HEK293 (cell line): ENCODE data around the gene TLE4.

Experiments used
- CTCF ChIA-PET: fragments of 350-600 bp; formaldehyde crosslinking; extraction: SDS; loops from one replicate; lab custom pipeline; 2021; ENCODE audit warnings: antibody characterized with exemption; lab: Yijun Ruan, JAX
- POLR2A ChIA-PET: fragments of 300-600 bp; formaldehyde crosslinking; extraction: SDS; loops from one replicate; lab custom pipeline; 2020; ENCODE audit warnings: antibody characterized with exemption, inconsistent platforms; lab: Yijun Ruan, JAX
- H3K27ac ChIP-seq: fragments of 200-500 bp; sonication (Bioruptor generic); 2 replicates; pipeline ENCODE4 v1.5.1; 2014; ENCODE audit warnings: low read depth, low read length, control low read depth, inconsistent platforms; ENCODE audit errors: extremely low read depth
- H3K36me3 ChIP-seq, 2 experiments: fragments of 200-500 bp in 1 of 2; sonication (Bioruptor generic) in 1 of 2; 1 replicate in 1 of 2; 2 replicates in 1 of 2; pipeline ENCODE4 v1.5.1; 2014 to 2017; ENCODE audit warnings: inconsistent platforms in 2 of 2, low read length in 2 of 2; ENCODE audit not compliant: control insufficient read depth in 2 of 2, insufficient read depth in 1 of 2
- H3K4me1 ChIP-seq: fragments of 200-500 bp; sonication (Bioruptor generic); 2 replicates; pipeline ENCODE4 v1.5.1; 2014; ENCODE audit warnings: mild to moderate bottlenecking, low read length, inconsistent platforms; ENCODE audit not compliant: control insufficient read depth, insufficient read depth
- H3K4me3 ChIP-seq: 2 replicates; pipeline ENCODE4 v1.5.1; 2011; ENCODE audit warnings: low read depth, mild to moderate bottlenecking, control low read depth, low read length, moderate library complexity
- H3K9me3 ChIP-seq: fragments of 200-500 bp; sonication (Bioruptor generic); 2 replicates; pipeline ENCODE4 v1.5.1; 2014; ENCODE audit warnings: low read depth, low read length, inconsistent platforms; ENCODE audit not compliant: control insufficient read depth, insufficient read depth
- HIC1 ChIP-seq: fragments of 450-650 bp; formaldehyde crosslinking; IDR thresholded peaks from 2 replicates; pipeline ENCODE4 v1.5.1; 2016; ENCODE audit warnings: missing biosample characterization, missing genetic modification characterization
- PRDM1 ChIP-seq: fragments of 450-650 bp; formaldehyde crosslinking; IDR thresholded peaks from 2 replicates; pipeline ENCODE4; 2016; ENCODE audit warnings: missing biosample characterization, missing genetic modification characterization
- REST ChIP-seq: fragments of 450-650 bp; formaldehyde crosslinking; IDR thresholded peaks from 2 replicates; pipeline ENCODE4 v1.5.1; 2016; ENCODE audit warnings: missing biosample characterization, missing genetic modification characterization
- TCF7L2 ChIP-seq: IDR thresholded peaks from 2 replicates; pipeline ENCODE4 v1.6.1; 2011; ENCODE audit warnings: low read depth, mild to moderate bottlenecking, inconsistent platforms, low read length, moderate library complexity, borderline replicate concordance
- TRIM28 ChIP-seq: IDR thresholded peaks from 2 replicates; pipeline ENCODE4 v1.6.1; 2011; ENCODE audit warnings: low read length, control low read depth, borderline replicate concordance
- ZBTB17 ChIP-seq: fragments of 450-650 bp; formaldehyde crosslinking; IDR thresholded peaks from 2 replicates; pipeline ENCODE4 v1.5.1; 2016; ENCODE audit warnings: missing biosample characterization, missing genetic modification characterization
- ZBTB21 ChIP-seq: fragments of 450-650 bp; formaldehyde crosslinking; IDR thresholded peaks from 2 replicates; pipeline ENCODE4 v1.5.1; 2017; ENCODE audit warnings: missing biosample characterization, missing genetic modification characterization
- ZFP3 ChIP-seq: fragments of 450-650 bp; formaldehyde crosslinking; IDR thresholded peaks from 2 replicates; pipeline ENCODE4 v1.5.1; 2016; ENCODE audit warnings: low read depth, missing biosample characterization, missing genetic modification characterization
- ZNF10 ChIP-seq: fragments of 450-650 bp; formaldehyde crosslinking; IDR thresholded peaks from 2 replicates; pipeline ENCODE4 v1.5.1; 2017; ENCODE audit warnings: missing biosample characterization, missing genetic modification characterization
- ZNF155 ChIP-seq: fragments of 450-650 bp; formaldehyde crosslinking; IDR thresholded peaks from 2 replicates; pipeline ENCODE4 v1.5.1; 2016; ENCODE audit warnings: missing biosample characterization, missing genetic modification characterization
- ZNF157 ChIP-seq: fragments of 450-650 bp; formaldehyde crosslinking; IDR thresholded peaks from 2 replicates; pipeline ENCODE4 v1.5.1; 2016; ENCODE audit warnings: missing biosample characterization, missing genetic modification characterization
- ZNF2 ChIP-seq: fragments of 450-650 bp; formaldehyde crosslinking; IDR thresholded peaks from 2 replicates; pipeline ENCODE4 v1.5.1; 2016; ENCODE audit warnings: missing biosample characterization, missing genetic modification characterization
- ZNF202 ChIP-seq: fragments of 450-650 bp; formaldehyde crosslinking; IDR thresholded peaks from 2 replicates; pipeline ENCODE4 v1.5.1; 2016; ENCODE audit warnings: missing biosample characterization, missing genetic modification characterization, borderline replicate concordance
- ZNF221 ChIP-seq: fragments of 450-650 bp; formaldehyde crosslinking; IDR thresholded peaks from 2 replicates; pipeline ENCODE4 v1.5.1; 2017; ENCODE audit warnings: missing biosample characterization, missing genetic modification characterization, borderline replicate concordance
- ZNF248 ChIP-seq: fragments of 450-650 bp; formaldehyde crosslinking; IDR thresholded peaks from 2 replicates; pipeline ENCODE4 v1.5.1; 2017; ENCODE audit warnings: missing biosample characterization, missing genetic modification characterization
- ZNF302 ChIP-seq: fragments of 450-650 bp; formaldehyde crosslinking; IDR thresholded peaks from 2 replicates; pipeline ENCODE4 v1.5.1; 2016; ENCODE audit warnings: missing biosample characterization, missing genetic modification characterization, low read depth
- ZNF350 ChIP-seq: fragments of 450-650 bp; formaldehyde crosslinking; IDR thresholded peaks from 2 replicates; pipeline ENCODE4 v1.5.0; 2017; ENCODE audit warnings: missing biosample characterization, mild to moderate bottlenecking, missing genetic modification characterization
- ZNF394 ChIP-seq: fragments of 450-650 bp; formaldehyde crosslinking; IDR thresholded peaks from 2 replicates; pipeline ENCODE4 v1.5.1; 2016; ENCODE audit warnings: missing biosample characterization, missing genetic modification characterization, mild to moderate bottlenecking, moderate library complexity, borderline replicate concordance
- ZNF433 ChIP-seq: fragments of 450-650 bp; formaldehyde crosslinking; IDR thresholded peaks from 2 replicates; pipeline ENCODE4 v1.5.1; 2016; ENCODE audit warnings: missing biosample characterization, missing genetic modification characterization, low read depth
- ZNF555 ChIP-seq: fragments of 450-650 bp; formaldehyde crosslinking; conservative IDR thresholded peaks from 2 replicates; pipeline ENCODE4 v1.5.1; 2017; ENCODE audit warnings: missing biosample characterization, mild to moderate bottlenecking, missing genetic modification characterization, inconsistent platforms
- ZNF658 ChIP-seq: fragments of 450-650 bp; formaldehyde crosslinking; IDR thresholded peaks from 2 replicates; pipeline ENCODE4; 2016; ENCODE audit warnings: missing biosample characterization, missing genetic modification characterization
- ZNF660 ChIP-seq: fragments of 450-650 bp; IDR thresholded peaks from 2 replicates; pipeline ENCODE4 v1.5.1; 2018; ENCODE audit warnings: missing biosample characterization, mild to moderate bottlenecking, missing genetic modification characterization
- ZNF701 ChIP-seq: fragments of 450-650 bp; formaldehyde crosslinking; IDR thresholded peaks from 2 replicates; pipeline ENCODE4 v1.5.1; 2016; ENCODE audit warnings: missing biosample characterization, missing genetic modification characterization
- ZNF768 ChIP-seq: fragments of 450-650 bp; formaldehyde crosslinking; IDR thresholded peaks from 2 replicates; pipeline ENCODE4 v1.5.1; 2018; ENCODE audit warnings: missing biosample characterization, mild to moderate bottlenecking, missing genetic modification characterization
- TF ChIP-seq, protein P1 (sequence below): fragments of 450-650 bp; formaldehyde crosslinking; IDR thresholded peaks from 2 replicates; pipeline ENCODE4 v1.5.1; 2016; ENCODE audit warnings: missing biosample characterization, missing genetic modification characterization
- TF ChIP-seq, protein P2 (sequence below): fragments of 450-650 bp; formaldehyde crosslinking; IDR thresholded peaks from 2 replicates; pipeline ENCODE4 v1.5.1; 2016; ENCODE audit warnings: missing biosample characterization, missing genetic modification characterization
- TF ChIP-seq, protein P3 (sequence below): fragments of 450-650 bp; formaldehyde crosslinking; IDR thresholded peaks from 2 replicates; pipeline ENCODE4 v1.5.1; 2016; ENCODE audit warnings: missing biosample characterization, missing genetic modification characterization

TLE4 gene

GRCh38 chr9:79522793-79523192 is 49.0 kb upstream of the TLE4 start:
- H3K36me3 ChIP-seq: no peaks in the 10 kb centered on the region
- TF ChIP-seq ZBTB17 (tag by site-specific recombination): no peak
- no peak for TF ChIP-seq ZNF658
- no peak for TF ChIP-seq ZBTB21 (tag by site-specific recombination)
- no peak for TF ChIP-seq ZNF157 (tag by site-specific recombination)
- TF ChIP-seq HIC1 (tag by site-specific recombination): no peak
- no peak for TF ChIP-seq TRIM28
- no peak for TF ChIP-seq ZNF660 (tag by site-specific recombination)
- TF ChIP-seq ZNF433 (tag by site-specific recombination): no peak
- no peak for TF ChIP-seq REST (tag by site-specific recombination)
- TF ChIP-seq ZNF2 (tag by site-specific recombination): no peak
- no peaks in the 10 kb centered on the region for H3K9me3 ChIP-seq
- no peak overlapping the region for H3K4me3 ChIP-seq
- no peak overlapping the region for H3K27ac ChIP-seq
- POLR2A ChIA-PET: no interaction called here
- H3K4me1 ChIP-seq: no peaks in the 10 kb centered on the region
- CTCF ChIA-PET: no interaction called here

- H3K27ac ChIP-seq: no peak overlapping the region
- no peak overlapping the region for H3K4me3 ChIP-seq
- H3K4me1 ChIP-seq: no peaks in the 10 kb centered on the region
- POLR2A ChIA-PET: no interaction called here
- TF ChIP-seq ZNF10 (no peak), ZNF394 (tag by site-specific recombination) (no peak), PRDM1 (tag by site-specific recombination) (no peak), ZNF221 (tag by site-specific recombination) (no peak), ZNF248 (tag by site-specific recombination) (no peak), ZNF768 (tag by site-specific recombination) (no peak), ZNF155 (tag by site-specific recombination) (no peak), ZNF555 (tag by site-specific recombination) (no peak), ZFP3 (tag by site-specific recombination) (no peak), ZNF302 (tag by site-specific recombination) (no peak), TCF7L2 (no peak), ZNF701 (tag by site-specific recombination) (no peak), ZNF350 (no peak), ZNF202 (tag by site-specific recombination) (no peak), ZNF433 (tag by site-specific recombination) (no peak), ZBTB17 (tag by site-specific recombination) (no peak)
- TF ChIP-seq, protein P1, sequence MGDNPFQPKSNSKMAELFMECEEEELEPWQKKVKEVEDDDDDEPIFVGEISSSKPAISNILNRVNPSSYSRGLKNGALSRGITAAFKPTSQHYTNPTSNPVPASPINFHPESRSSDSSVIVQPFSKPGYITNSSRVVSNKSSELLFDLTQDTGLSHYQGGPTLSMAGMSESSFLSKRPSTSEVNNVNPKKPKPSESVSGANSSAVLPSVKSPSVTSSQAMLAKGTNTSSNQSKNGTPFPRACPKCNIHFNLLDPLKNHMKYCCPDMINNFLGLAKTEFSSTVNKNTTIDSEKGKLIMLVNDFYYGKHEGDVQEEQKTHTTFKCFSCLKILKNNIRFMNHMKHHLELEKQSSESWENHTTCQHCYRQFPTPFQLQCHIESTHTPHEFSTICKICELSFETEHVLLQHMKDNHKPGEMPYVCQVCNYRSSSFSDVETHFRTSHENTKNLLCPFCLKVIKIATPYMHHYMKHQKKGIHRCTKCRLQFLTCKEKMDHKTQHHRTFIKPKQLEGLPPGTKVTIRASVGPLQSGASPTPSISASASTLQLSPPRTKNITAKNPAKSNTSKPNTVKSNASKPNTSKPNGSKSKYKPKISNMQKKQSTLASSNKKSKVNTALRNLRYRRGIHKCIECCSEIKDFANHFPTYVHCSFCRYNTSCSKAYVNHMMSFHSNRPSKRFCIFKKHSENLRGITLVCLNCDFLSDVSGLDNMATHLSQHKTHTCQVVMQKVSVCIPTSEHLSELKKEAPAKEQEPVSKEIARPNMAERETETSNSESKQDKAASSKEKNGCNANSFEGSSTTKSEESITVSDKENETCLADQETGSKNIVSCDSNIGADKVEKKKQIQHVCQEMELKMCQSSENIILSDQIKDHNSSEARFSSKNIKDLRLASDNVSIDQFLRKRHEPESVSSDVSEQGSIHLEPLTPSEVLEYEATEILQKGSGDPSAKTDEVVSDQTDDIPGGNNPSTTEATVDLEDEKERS (tag by site-specific recombination): no peak
- TF ChIP-seq, protein P2, sequence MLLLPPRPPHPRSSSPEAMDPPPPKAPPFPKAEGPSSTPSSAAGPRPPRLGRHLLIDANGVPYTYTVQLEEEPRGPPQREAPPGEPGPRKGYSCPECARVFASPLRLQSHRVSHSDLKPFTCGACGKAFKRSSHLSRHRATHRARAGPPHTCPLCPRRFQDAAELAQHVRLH: no peak
- TF ChIP-seq, protein P3, sequence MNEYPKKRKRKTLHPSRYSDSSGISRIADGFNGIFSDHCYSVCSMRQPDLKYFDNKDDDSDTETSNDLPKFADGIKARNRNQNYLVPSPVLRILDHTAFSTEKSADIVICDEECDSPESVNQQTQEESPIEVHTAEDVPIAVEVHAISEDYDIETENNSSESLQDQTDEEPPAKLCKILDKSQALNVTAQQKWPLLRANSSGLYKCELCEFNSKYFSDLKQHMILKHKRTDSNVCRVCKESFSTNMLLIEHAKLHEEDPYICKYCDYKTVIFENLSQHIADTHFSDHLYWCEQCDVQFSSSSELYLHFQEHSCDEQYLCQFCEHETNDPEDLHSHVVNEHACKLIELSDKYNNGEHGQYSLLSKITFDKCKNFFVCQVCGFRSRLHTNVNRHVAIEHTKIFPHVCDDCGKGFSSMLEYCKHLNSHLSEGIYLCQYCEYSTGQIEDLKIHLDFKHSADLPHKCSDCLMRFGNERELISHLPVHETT: no peak
- TF ChIP-seq, all 188 proteins: peak for 0
- CTCF ChIA-PET: no interaction called here
- no peaks in the 10 kb centered on the region for H3K9me3 ChIP-seq
- no peaks in the 10 kb centered on the region for H3K36me3 ChIP-seq
Observed at GRCh38 chr9:79524266-79524665, 47.5 kb upstream of the TLE4 start.
